Endometrial microvascular endothelial cells (primary cell): ENCODE measurements around the gene HIC1. TPM values are rescaled to one million over a fixed set of nuclear protein-coding genes. Genes with fewer than 3 reads are reported as not detected.
"Not testable (repeated sequence)": the region's sequence is repeated elsewhere in the genome, so short reads cannot be mapped to it uniquely, and the experiment has no call there.

Source experiments
- in situ Hi-C: cut with HindIII; loops from 2 replicates; pipeline ENCODE4 v1.10.0; 2017; ENCODE audit warnings: low sequenced_read_pairs, low pct_unique_long_range_greater_than_20kb; ENCODE audit errors: inconsistent ontology term
- total RNA-seq: library from RNA; depleted of rRNA; stranded (reverse); fragments of >200 nt; gene quantifications from one replicate; pipeline ENCODE4 v1.2.3, GENCODE V29; 2015; ENCODE audit errors: inconsistent ontology term

HIC1 gene, protein sequence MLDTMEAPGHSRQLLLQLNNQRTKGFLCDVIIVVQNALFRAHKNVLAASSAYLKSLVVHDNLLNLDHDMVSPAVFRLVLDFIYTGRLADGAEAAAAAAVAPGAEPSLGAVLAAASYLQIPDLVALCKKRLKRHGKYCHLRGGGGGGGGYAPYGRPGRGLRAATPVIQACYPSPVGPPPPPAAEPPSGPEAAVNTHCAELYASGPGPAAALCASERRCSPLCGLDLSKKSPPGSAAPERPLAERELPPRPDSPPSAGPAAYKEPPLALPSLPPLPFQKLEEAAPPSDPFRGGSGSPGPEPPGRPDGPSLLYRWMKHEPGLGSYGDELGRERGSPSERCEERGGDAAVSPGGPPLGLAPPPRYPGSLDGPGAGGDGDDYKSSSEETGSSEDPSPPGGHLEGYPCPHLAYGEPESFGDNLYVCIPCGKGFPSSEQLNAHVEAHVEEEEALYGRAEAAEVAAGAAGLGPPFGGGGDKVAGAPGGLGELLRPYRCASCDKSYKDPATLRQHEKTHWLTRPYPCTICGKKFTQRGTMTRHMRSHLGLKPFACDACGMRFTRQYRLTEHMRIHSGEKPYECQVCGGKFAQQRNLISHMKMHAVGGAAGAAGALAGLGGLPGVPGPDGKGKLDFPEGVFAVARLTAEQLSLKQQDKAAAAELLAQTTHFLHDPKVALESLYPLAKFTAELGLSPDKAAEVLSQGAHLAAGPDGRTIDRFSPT
- total RNA-seq, result 27.2 TPM

DNA sequence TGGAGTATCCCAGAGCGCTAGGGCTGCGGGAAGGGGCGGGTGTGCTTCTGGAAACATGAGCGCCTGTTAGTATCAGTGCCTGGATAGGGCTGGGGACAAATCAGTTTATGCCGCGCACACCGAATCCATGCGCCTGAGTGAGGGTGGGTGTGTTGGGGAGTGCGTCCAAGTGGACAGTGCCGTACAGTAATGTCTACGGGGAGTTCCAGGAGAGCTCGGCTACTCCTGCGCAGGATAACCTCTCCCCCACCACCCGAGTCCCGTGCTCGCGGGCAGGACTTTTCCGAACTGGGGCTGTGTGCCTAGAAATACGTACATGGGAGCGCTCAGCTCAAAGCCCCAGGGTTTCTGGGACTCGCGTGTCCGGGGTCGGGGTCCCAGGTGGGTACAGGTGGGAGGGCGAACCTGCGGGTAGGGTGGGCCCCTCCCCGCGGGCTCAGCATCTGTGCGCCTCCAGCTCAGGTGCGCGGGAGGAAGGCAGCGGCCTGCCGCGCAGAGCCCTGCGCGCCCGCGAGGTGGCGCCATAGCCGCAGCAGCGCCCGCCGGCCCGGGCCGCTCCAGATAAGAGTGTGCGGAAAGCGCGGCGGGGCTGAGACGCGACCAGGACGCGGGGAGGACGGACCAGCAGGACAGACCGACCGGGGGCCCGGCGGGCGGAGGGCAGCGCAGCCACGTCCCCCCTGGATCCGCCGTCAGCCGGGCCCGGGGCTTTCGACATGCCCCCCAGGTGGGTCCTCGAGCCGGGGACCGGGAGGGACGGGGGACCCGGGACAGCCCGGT lies at the start of gene HIC1:
HIC1 (plus strand) TSS at position 592 of the 780 bp plus-strand sequence. CDS start 1,588 bp downstream, outside the sequence.
- in situ Hi-C loops, result no loop called here

DNA sequence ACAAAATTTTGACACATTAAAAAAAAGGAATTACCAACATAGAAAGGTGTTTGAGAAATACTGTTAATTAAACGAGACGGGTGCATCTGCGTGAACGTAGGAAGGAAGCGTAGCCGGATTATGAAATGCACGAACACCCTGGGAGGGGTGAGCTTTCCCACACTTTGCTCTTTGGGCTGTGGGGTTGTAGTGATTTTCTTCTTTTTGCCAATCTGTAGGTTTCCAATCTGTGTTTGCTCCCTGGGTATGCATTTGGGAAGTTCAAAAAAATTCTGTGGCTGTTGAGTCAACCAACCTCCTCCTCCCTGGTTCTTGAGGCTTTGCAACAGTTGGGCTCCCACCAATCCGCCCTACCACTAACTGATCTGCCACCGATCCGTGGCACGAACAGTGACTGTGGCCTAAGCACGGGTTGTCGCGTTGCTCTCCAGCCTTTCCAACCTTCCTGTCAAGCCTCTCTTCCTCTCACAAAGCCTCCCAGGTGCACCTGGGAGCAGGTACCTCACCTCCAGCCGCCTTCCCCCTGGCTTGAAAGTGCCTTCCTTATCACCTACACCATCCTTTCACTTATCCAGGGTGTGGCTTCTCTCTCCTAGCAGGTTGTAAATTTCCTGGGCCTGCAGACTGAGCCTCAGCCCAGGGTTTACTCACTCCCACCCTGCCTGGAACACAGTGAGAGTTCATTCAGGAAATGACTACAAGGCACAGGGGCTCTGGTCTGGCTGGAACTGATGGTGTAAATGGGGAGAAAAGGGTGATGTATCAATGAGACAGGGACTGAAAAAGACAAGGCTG lies 46.4 kb upstream of the HIC1 start:
- in situ Hi-C loops, result no loop called here

DNA sequence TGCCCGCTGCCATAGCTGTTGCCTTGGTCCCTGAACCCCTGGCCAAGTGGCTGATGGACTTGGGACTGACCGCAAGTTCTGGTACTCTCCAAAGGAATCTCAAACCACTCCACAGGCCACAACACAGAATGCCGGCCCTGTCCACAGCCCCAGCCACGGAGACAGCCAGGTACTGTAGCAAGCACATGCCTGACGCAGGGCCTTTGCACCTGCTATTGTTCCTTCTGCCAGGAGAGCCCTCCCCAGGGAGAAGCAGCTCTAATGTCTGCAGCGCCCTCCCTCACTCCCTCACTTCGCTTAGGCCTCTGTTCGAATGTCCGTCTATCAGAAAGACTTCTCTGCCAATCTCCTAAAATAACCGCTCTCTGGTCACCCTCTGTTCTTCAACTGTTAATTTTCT lies 45.2 kb upstream of the HIC1 start:
- in situ Hi-C loops, result no loop called here

DNA sequence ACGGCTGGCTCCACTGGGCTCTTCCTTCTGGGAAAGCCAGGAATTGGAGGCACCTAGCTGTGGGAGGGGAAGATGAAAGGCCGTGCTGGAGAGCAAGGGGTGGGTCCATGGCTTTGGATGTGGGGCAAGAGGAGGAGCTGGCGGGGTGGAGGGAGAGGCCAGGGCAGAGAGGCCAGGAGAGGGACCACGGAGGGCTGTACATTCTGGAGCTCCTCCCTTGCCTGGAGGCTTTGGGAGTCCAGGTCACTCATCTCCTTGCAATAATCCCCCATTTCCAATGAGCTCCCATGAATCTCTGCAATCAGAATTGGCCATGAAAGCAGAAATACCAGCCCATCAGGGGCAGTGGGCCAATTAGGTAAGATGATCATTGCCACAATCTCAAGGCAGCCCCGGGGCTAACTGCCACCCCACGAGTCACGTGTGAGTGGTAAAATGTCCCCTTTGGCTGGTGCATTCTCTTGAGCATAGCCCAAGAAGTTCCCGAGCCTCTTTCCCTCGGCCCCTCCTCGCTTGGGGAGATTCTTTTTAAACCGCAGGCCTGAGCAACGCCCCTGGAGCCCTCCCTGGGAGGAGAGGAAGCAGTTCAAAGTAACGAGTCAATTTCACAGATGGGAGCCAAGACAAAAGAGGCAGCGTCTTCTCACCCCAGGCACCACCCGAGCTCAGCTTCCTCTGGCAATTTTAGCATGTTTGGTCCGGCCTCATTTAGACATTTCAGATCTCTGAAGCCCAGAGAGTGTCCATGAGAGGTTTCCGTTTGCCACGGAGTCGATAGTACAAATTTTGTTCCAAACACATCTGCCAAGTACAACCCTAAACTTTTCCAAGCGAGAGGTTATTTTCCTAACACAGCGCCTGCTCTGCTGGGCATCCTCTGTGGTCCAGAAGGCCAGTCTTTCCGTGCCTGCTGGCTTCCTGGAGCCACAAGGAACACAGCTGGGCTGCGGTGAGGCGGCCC lies 43.2 kb upstream of the HIC1 start:
- in situ Hi-C loops, result no loop called here

DNA sequence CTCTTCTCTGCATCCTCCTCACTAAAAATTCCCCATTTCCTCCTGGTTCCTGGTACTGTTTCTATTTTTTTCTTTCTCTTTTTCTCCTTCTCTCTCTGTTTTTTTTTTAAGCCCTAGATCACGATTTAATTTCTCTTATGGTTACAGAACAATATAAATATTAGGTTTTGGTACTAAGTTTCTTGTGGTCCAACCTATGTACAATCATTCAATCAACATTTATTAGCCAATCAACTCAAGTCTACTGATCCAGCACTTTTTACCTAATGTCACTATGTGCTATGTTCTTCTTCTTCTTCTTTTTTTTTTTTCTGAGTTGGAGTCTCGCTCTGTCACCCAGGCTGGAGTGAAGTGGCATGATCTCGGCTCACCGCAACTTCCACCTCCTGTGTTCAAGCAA lies 42.4 kb upstream of the HIC1 start:
- in situ Hi-C loops, result no loop called here

DNA sequence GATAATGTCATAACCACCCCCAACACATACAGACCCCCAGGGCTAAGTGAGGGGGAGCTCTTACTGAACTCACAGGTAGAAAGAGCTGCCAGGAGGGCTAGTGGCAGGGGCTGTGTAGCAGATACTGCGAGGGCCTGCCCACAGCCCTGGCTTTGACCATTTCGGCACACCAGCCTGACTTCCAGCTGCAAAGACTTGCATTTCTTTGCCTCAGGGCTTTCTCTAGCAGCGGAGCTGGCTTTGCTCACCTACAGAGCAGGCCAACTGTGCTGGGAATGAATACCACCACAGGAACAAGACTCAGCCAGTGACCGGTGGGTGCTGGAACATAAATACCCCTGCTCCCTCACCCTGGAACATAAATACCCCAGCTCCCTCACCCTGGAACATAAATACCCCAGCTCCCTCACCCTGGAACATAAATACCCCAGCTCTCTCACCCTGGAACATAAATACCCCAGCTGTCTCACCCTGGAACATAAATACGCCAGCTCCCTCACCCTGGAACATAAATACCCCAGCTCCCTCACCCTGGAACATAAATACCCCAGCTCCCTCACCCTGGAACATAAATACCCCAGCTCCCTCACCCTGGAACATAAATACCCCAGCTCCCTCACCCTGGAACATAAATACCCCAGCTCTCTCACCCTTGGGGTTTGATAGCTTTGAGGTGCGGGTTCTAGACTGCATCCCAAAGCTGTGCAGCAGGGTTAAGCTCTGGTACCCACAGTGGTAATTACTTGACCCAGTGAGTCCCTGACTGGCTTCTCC lies 41.5 kb upstream of the HIC1 start:
- in situ Hi-C loops, result not testable (repeated sequence)

DNA sequence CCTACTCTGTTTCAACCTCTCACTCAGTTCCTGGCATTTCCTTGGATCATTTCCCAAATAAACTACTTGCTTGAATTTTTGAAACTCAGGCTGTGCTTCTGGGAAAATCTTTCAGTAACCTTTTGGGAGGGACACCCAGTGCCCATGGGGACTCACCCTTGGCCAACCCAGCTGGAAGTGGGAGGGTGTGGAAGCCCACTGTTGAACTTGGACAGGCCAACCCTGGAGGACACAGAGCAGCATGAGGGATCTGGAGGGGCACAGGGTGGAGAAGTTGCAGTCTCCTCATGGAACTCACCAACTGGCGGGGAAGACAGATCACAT lies 40.9 kb upstream of the HIC1 start:
- in situ Hi-C loops, result no loop called here

DNA sequence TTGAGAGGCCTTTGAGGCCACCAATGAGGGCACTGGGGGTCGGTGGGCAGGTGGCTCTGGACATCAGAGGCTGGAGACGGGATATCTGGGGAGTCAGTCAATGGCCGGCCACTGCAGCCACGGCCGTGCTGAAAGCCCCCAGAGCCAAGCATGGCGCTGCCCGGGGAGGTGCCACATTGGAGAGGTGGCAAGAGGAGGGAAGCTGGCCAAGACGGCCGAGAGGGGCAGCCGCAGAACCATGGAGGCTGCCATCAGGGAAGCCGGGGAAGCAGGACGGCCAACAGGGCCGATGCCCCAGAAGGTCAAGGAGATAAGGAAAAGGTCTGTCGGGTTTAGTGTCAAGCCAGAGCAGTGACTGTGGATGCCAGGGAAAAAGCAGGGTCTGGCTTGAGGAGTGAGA lies 39.6 kb upstream of the HIC1 start:
- in situ Hi-C loops, result no loop called here

DNA sequence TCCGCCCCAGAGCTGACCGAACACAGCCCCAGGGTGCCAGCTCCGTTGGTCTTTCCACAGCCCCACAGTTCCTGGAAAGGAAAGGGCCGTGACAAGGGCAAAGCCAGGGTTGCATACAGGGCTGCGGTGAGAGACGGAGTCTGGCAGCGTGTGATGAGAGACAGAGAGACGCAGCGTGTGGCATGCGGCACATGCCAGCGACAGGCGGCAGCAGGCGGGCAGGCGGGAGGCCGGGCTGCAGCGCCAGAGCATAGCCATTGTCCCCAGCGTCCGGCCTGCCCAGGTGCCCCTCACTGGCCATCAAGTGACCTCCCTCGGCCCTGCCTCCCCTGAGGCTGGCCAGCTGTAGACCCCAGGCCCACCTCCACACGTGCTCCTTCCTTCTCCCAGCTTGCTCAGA lies 38.4 kb upstream of the HIC1 start:
- in situ Hi-C loops, result no loop called here

DNA sequence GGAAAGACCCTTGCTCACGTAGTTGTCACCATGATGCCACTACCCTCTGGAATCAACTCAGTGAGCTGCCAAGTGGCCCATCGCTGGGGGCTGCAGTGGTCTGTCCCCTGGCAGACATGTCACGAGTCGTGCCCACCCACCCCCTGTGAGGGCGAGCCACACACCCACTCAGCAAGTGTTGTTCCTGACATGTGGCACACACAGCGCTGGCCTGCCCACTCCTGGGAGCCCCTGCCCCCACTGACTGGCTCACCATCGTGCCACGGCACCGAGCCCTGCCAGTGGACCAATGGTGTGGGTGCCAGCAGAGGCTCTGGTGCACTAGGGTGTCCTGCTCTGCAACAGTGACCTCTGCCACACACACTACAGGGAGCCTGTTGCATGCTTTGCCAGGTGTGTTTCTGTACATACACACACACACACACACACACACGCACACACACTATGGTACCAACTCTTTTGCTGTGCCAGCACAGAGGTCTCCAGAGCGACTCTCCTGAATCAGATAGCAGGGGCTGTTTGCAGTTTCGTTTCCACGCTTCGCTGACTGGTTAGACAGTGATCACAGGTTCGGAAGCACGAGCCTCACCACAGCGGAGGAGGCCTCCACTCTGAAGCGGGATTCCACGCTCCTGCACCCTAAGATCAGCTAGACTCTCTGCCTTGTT lies 37.5 kb upstream of the HIC1 start:
- in situ Hi-C loops, result no loop called here

DNA sequence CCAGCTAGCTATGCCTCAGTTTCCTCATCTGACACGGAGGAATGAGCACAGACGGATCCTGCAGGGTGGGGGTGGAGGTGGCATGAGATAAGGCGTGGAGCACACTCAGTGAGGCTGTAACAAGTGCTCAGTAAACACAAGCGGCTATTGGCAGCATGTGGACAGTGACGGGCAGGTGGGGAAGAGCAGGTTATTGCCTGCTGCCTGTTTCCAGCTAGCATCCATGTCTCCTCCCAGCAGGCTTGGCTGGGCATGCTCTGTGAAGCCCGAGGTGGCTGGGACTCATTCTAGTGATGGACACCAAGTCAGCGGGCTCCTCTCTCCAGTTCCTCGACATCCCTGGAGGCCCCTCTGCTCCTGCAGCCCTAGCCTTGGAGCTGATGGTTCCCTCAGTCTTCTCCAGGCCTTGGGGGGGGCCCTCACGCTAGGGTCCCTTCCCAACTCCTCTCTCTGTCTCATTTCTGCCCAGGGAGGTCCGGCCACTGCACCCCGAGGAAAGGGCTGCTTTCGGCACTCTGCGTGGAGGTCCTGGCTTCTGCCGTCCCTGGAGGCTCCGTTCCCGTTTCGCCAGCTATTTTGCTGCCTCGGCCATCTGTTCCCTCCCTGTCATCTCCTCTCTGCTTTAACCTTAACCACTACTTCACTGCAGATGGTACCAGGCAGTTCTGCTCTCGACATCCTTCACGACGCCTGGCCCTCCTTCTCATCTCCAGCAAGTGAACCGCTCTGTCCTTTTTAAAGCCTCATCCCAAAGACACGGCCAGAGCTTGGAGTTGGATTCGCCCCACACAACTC lies 36.0 kb upstream of the HIC1 start:
- in situ Hi-C loops, result no loop called here

DNA sequence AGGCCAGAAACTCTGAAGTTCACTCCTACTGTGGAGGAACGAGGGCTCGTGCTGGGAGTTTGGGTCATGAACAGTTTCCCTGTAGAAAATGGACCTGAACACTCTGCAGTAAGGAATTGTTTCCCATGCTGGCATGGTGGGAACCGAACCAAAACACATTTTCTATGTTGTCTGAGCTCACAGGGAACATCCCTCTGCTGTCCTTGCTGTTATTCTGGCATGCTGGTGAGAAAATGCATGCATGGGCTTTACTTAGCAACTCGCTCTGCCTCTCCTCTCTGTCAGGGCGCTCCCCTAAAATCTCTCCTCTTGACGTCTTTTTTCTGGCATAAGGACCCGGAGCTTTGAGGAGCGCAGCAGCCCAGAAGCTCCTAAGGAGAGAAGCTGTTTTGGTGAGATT lies 35.2 kb upstream of the HIC1 start:
- in situ Hi-C loops, result no loop called here

DNA sequence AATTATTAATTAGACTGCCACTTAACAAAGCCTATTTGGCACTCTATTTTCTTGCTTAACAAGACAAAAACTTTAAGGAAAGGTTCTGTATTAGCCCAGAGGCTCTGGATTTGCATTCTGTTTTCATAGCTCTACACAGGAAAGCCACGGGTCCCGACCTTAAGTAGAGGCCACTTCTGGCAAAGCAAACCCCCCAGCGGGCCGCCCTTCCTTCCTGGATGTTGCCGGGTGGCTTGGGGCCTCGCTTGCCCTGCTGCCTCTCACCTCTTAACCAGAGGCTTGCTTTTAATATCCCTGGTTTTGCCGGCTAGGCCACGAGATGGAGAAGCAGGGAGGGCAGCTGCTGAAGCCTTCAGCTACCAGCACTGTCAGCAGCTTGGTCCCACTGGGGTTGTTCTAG lies 34.2 kb upstream of the HIC1 start:
- in situ Hi-C loops, result no loop called here

DNA sequence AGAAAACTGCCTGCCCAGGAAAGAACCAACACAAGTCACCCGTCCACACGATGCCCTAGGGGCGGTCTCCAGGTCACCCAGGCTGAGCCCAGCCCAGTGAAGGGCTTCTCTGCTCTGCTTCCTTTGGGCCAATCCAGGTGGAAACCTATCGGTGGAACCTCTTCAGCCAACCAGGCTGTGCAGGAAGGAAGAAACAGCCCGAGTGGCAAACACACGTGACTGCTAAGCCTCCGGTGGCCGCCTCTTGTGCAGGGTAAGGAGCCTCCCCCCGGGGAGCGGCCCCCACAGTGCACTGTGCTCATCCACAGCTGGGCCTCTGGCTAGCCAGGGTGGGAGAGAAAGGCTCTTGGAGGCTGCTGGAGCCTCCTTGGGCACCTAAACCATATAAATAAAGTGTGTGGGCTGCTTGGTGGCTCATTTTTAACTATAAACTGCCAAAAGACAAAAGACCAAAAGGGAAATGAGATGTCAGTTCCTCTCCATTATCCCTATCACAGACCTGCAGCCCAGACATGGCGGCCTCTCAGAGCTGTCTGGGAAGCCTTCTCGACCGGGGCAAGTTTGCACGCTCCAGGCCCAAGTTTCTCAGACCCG lies 32.2 kb upstream of the HIC1 start:
- in situ Hi-C loops, result no loop called here

DNA sequence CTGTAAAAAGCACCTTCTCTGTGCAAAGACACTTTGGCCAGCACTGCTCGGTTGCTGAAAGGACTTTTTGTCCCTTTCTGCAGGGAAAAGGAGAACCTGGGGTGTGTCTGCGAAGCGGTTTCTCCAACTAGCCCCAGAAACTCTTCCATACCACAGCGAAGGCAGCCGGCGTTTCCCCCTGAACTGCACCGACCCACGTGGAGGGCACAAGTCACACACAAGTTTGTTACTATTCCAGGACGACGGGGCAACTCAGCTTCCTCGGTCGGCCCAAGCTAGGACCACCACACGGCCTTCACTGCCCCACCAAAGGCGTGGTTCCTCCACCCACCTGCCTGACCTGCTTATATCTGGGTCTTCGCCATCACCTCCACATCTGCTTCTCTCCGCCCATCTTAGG lies 31.6 kb upstream of the HIC1 start:
- in situ Hi-C loops, result no loop called here
